Stimulated activated naive CD8-positive, alpha-beta T cell treated with anti-CD3 and anti-CD28 coated beads, Interleukin-15, amount 100 ng/mL, for 72 hours (primary cell): Measurements from ENCODE around the gene LZTS3.
"Not testable (repeated sequence)": the region's sequence is repeated elsewhere in the genome, so short reads cannot be mapped to it uniquely, and the experiment has no call there.

Source experiments
- ATAC-seq: fragments of 150-1000 bp; cut with Tn5 transposase; 2 replicates; pipeline ENCODE4 v1.10.0; 2021; ENCODE audit warnings: mild to moderate bottlenecking, moderate library complexity
- DNase-seq, 2 donors: peaks; one replicate each; pipeline ENCODE4 v3.0.0; 2021 to 2022
- H3K27ac Mint-ChIP-seq, 2 donors: one replicate each; pipeline ENCODE4 v1.8.0; 2022; ENCODE audit warnings: mild to moderate bottlenecking in 2 of 2, mixed read lengths in 2 of 2, moderate library complexity in 2 of 2
- H3K27me3 Mint-ChIP-seq: one replicate; pipeline ENCODE4 v1.8.0; 2022; ENCODE audit warnings: mixed read lengths
- H3K4me1 Mint-ChIP-seq: one replicate; pipeline ENCODE4 v1.8.0; 2022; ENCODE audit warnings: mild to moderate bottlenecking, mixed read lengths
- H3K4me3 Mint-ChIP-seq, 2 donors: one replicate each; pipeline ENCODE4 v1.8.0; 2022; ENCODE audit warnings: mild to moderate bottlenecking in 2 of 2, mixed read lengths in 2 of 2, moderate library complexity in 1 of 2
- H3K9me3 Mint-ChIP-seq, 2 donors: one replicate each; pipeline ENCODE4 v1.8.0; 2022; ENCODE audit warnings: mixed read lengths in 2 of 2

Gene LZTS3

DNA sequence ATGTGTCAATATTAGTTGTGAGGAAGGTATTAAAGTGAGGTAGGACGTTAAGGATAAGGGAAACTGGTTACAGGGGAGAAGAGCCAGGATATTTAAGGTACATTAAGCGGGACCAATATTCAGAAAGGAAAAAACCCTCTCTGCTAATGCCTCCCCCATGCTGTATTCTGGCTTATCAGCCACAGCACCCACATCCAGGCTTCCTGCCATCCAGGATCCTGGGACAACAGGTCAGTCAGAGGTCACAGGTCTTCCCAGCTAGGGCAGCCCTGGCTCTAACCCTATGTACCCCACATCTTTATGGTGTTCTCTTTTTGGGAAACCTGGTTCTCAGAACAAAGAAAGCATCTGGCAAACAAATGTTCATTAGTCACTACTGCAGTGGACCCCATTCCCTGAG lies 25.9 kb upstream of the LZTS3 start:
- Mint-ChIP-seq H3K9me3 (no peaks in the 10 kb centered on the region), H3K4me1 (peaks cover 46% of the 10 kb centered on the region), H3K27ac (peak overlapping the region in 1 of 2 donors; percentile 81), H3K4me3 (no peak overlapping the region), H3K27me3 (no peaks in the 10 kb centered on the region)
- ATAC-seq (no peak), DNase-seq (no peak)

DNA sequence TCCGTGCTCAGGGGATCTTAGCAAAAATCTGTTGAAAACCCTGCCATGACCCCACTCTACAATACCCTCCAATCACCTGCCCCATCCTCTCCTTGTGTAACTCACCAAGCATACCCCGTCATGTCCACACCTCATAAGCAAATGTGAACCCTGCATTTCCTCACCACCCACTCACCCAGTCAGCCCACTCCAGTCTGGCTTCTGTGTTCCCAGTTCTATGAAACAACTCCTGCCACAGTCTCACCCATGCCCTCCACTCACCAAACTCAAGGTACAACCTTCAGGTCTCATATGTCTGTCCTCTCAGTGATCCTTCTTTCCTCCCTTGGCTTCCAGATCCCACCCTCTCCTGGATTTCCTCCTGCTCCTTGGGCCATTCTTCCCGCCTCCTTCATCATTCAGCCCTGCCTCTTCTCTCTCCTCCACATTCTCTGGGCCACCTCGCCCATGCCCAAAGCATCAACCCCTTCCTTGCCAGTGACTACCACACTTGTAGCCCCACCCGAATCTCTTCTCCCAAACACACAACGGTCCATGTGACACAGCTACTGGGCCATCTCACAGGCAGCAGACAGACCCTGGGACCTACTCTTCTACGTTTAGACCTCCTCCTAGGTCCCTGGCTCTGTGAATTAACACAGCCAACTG lies 22.4 kb upstream of the LZTS3 start:
- H3K4me3 Mint-ChIP-seq, result no peak overlapping the region

DNA sequence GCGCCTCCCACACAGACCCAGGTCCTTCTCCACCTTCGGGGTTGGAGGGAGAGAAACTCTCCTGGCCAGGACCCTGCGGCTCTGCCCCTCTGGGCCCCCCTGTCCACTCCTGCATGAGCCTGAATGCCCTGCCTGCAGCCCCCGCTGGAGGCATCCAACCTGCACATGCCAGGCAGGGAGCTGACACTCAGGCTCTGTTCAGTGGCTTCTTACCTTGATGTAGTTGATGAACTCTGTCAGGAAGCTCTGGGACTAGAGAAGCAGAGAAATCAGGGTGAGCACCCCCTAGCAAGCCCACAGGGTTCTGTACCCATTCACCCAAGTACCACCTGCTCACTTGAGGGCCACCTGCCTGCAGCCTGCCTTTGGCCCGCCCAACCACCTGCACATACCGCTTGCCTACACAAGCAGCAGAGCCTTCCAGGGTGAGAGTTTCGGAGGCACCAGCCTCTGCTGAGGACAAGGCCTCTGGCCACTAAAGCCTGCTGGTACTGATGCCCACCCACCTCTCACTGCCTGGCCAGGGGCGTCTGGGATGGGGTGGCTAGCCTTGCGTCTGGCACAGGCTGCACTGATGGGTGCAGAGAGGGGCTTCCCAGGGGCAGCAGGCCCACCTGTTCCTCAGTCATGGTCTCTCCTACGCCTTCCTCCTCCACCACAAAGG lies 21.4 kb upstream of the LZTS3 start:
- Mint-ChIP-seq H3K4me1 (peaks cover 28% of the 10 kb centered on the region), H3K27ac (peak overlapping the region in 1 of 2 donors; percentile 68), H3K4me3 (no peak overlapping the region), H3K9me3 (no peaks in the 10 kb centered on the region), H3K27me3 (no peaks in the 10 kb centered on the region)
- ATAC-seq, result no peak
- DNase-seq, result no peak

More for the DNA sequence above, 22.4 kb upstream of the LZTS3 start:
- peaks cover 29% of the 10 kb centered on the region for H3K4me1 Mint-ChIP-seq
- H3K27ac Mint-ChIP-seq, result peak overlapping the region; percentile 41 to 74
- no peaks in the 10 kb centered on the region for H3K27me3 Mint-ChIP-seq
- no peak for ATAC-seq
- no peak for DNase-seq
- no peaks in the 10 kb centered on the region for H3K9me3 Mint-ChIP-seq

DNA sequence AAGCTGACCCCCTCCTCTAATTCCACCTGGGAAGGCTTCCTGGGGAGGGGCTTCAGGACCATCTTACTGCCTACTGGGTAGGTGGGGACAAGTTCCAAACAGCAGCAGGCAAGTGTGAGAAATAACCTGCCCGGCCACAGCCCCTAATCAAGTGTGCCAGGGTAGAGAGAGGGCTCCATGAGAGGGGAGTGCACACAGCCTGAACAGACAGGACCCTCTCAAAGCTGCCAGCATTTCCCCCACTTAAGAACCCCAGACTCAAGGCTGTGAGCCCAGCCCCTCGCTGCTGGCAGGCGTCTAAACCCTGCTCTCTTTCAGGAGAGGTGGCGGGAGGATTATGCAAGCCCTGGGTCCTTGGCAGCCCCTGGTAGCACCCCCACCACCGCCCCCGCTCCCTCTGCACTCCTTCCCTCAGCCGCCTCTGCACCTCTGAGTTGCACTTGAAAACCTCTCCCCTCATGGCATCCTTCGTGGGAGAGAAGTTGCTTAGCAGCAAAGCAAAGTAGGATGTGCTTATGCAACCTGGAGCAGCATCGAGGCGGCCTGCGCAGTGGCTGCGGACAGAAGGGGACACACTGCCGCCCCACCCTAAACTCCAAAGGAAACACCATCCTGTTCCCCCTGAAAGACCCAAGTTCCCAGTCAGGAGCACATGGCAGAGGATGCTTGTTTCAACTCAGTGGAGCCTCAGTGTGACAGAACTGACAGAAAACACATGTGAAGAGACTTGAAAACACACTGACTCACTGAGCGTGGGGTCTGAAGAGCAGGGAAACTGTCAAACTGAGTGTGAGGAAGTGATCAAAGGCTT lies 20.7 kb upstream of the LZTS3 start:
- H3K4me3 Mint-ChIP-seq, result no peak overlapping the region
- H3K4me1 Mint-ChIP-seq, result peaks cover 28% of the 10 kb centered on the region
- H3K27me3 Mint-ChIP-seq, result no peaks in the 10 kb centered on the region
- H3K27ac Mint-ChIP-seq, result no peak overlapping the region
- H3K9me3 Mint-ChIP-seq, result no peaks in the 10 kb centered on the region
- ATAC-seq (no peak), DNase-seq (no peak)

DNA sequence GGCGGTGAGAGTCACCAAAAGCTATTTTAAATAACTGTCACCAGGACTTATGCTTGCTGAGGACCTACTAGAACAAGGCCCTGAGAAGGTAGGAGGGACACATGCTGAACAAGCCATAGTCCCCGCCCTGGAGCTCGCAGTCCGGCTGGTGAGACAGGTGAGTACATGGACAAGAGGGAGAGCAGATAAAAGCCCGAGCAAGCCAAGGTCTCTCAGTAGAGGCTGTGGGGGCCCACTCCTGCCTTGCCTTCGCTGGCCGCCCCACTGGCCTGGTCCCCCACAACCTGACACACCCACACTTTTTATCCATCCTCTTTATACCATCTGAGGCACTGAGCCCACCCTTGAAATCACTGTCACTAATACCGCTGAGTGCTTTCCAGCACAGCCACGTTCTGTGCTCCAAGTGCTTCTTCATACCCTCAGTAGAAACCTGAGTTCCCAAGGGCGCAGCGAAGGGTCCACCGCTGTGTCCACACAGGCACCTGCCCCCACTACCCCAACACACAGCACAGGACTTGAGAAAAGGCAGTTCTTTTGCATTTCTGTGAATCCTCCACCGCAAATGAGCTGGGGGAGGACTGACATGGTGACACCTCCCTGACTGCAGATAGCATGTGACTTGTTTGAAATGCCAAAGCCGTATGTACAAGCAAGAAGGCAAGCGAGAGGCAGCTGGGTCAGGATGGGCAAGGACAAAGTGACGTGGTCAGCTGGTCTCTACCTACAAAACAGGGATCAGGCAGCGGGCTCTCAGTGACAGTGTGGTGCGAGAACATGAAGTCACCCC lies 19.1 kb upstream of the LZTS3 start:
- H3K4me1 Mint-ChIP-seq, result peaks cover 28% of the 10 kb centered on the region
- H3K27me3 Mint-ChIP-seq, result no peaks in the 10 kb centered on the region
- no peaks in the 10 kb centered on the region for H3K9me3 Mint-ChIP-seq
- no peak overlapping the region for H3K4me3 Mint-ChIP-seq
- H3K27ac Mint-ChIP-seq, result peak overlapping the region in 1 of 2 donors; percentile 38
- ATAC-seq (no peak), DNase-seq (no peak)

DNA sequence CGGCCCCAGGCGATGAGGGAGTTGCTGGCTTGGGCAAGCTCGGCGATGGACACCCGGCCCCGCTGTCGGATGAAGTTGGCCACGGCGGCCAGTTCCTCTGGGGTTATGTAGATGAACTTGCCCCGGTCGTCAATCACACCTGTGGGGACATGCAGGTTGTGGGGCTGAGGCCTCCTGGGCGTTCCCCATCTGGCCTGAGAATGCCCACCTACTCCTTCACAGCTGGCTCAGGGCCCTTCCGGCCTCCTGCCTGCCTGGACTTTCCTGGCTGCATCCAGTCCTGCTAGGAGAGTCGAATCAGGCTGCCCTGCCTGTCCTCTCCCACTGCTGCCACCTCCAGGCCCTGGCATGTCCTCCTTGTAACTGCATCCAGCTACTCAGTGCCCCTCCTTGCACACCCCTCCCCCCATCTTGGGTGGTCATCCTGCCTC lies 17.3 kb upstream of the LZTS3 start:
- H3K9me3 Mint-ChIP-seq, result no peaks in the 10 kb centered on the region
- H3K4me1 Mint-ChIP-seq, result peaks cover 21% of the 10 kb centered on the region
- H3K4me3 Mint-ChIP-seq, result no peak overlapping the region
- ATAC-seq (no peak), DNase-seq (no peak)
- H3K27ac Mint-ChIP-seq, result no peak overlapping the region
- no peaks in the 10 kb centered on the region for H3K27me3 Mint-ChIP-seq

DNA sequence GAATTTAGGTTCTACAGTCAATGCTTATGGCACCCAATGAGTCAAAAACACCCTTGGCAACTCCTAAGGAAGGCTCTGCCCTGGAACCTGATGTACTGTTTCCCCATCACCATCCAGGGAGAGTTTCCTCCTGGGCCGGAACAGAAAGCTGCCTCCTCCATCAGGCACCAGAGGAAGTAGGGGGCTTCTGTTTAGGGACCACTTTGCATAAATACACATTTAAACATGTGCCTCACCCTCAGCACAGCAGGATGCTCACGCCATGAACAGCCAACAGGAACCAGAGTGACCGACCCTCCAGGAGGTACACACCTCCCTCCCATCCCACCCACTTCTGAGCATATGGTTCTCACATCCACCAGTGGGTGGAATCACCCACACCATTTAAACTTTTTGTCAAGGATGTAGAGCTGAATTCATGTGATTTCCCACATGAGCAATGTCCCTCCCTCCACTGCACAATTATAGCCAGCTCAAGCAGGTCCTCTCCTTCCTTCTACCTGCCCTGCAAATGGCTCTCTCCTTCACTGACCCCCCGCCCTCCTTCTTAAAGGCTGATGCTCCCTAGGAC lies 16.3 kb upstream of the LZTS3 start:
- DNase-seq (no peak), ATAC-seq (no peak)
- Mint-ChIP-seq H3K9me3 (no peaks in the 10 kb centered on the region), H3K4me1 (peaks cover 11% of the 10 kb centered on the region), H3K4me3 (no peak overlapping the region), H3K27me3 (no peaks in the 10 kb centered on the region), H3K27ac (peak overlapping the region; percentile 1)

DNA sequence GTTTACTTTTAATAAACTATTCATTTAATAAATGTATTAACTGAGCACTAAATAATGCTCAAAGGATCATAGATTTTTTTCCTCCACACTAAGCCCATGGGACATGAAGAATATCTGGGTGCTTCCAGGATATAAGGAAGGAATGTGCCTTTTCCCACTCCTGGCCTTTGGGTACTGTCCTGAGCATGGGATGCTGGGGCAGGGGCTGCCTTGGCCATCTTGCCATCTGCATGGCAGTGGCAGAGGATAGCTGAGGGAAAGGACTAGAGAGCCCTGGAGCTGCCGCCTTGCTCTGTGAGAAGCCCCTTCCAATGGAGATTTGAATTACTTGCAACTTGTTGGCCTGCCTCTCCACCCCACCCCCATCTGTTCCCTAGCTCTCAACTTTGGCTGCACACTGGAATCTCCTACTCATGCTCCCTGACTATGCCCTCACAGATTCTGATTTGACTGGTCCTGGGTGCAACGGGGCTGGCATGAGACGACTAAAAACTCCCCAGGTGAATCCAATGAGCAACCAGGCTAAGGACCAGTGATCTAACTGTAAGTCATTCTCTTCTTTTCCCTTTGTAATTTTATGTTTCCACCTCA lies 15.6 kb upstream of the LZTS3 start:
- Mint-ChIP-seq H3K4me1 (peaks cover 5% of the 10 kb centered on the region), H3K27me3 (no peaks in the 10 kb centered on the region), H3K27ac (peak overlapping the region in 1 of 2 donors; percentile 17), H3K9me3 (no peaks in the 10 kb centered on the region), H3K4me3 (no peak overlapping the region)
- ATAC-seq (no peak), DNase-seq (no peak)

DNA sequence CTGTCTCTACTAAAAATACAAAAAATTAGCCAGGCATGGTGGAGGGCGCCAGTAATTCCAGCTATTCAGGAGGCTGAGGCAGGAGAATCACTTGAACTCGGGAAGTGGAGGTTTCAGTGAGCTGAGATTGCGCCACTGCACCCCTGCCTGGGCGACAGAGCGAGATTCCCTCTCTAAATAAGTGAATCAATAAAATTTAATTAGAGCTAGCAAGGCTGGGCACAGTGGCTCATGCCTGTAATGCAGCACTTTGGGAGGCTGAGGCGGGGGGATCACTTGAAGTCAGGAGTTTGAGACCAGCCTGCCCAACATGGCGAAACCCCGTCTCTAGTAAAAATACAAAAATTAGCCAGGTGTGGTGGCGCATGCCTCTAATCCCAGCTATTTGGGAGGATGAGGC lies 14.5 kb upstream of the LZTS3 start:
- not testable (repeated sequence) for DNase-seq, H3K27me3 Mint-ChIP-seq, H3K4me1 Mint-ChIP-seq, H3K9me3 Mint-ChIP-seq, H3K4me3 Mint-ChIP-seq, ATAC-seq
- H3K27ac Mint-ChIP-seq, result peak overlapping the region in 1 of 2 donors; percentile 28

DNA sequence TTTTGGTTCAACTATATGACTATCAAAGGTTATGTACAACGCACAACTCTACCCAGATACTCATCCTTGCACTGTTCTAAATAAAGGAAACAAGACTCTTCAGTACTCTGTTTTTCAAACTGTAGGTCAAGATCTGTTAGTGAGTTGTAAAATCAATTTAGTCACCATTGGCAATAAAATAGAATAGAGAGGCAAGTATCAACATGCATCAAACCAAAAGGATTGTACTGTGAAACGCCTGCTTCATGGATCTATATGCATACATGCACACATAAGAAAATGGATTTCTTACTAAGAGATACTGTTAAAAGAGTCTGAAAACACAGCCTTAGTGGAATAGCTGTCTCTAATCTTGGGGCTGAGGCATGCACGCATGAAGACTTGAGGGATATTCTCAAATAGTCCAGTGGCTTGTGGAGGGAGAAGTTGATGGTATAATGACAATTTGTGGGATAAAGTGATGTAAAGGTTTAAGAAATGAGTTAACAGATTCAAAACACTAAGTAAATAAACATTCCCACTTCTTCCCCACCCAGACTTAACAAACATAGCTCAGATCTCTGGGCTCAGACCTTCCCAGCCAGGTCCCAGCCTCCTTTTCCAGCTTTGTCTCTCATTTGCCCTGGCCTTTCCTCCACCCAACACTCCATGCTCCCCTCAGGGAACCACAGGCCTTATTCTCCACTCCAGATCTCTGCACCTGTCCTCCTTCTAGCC lies 10.7 kb upstream of the LZTS3 start:
- H3K9me3 Mint-ChIP-seq, result no peaks in the 10 kb centered on the region
- H3K4me3 Mint-ChIP-seq, result no peak overlapping the region
- no peaks in the 10 kb centered on the region for H3K27me3 Mint-ChIP-seq
- no peaks in the 10 kb centered on the region for H3K4me1 Mint-ChIP-seq
- DNase-seq, result no peak
- H3K27ac Mint-ChIP-seq, result no peak overlapping the region
- ATAC-seq, result no peak

DNA sequence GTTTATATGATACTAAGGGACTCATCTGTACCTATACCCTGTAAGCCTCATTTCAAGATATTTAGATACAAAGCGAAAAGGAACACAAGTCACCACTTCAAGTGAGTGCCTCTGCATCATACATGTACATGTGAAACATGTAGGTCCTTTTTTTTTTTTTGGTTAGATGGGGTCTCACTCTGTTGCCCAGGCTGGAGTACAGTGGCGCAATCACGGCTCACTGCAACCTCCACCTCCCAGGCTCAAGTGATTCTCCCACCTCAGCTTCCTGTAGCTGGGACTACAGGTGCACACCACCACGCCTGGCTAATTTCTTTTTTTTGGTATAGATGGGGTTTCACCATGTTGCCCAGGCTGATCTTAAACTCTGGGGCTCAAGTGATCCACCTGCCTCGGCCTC lies 9.1 kb upstream of the LZTS3 start:
- H3K27me3 Mint-ChIP-seq, H3K4me1 Mint-ChIP-seq, H3K9me3 Mint-ChIP-seq, H3K4me3 Mint-ChIP-seq, H3K27ac Mint-ChIP-seq, ATAC-seq, DNase-seq: not testable (repeated sequence)

DNA sequence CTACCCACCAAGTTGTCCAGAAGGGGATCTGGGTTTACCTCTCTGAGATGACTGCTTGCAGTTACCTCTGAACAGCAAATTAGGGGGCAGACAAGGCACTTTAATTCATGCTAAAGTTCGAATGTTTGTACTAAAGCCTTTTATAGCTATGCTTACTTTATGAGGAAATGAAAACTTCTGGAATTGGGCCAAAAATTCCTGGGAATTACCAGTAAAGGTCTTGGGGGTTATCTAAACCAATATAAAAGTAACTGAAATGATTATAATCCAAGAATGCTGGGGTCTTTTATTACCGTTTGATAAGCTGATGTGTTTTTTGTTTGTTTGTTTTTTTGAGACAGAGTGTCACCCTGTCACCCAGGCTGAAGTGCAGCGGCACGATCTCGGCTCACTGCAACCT lies 7.9 kb upstream of the LZTS3 start:
- Mint-ChIP-seq H3K4me1 (no peaks in the 10 kb centered on the region), H3K27me3 (no peaks in the 10 kb centered on the region), H3K9me3 (no peaks in the 10 kb centered on the region), H3K4me3 (no peak overlapping the region), H3K27ac (no peak overlapping the region)
- DNase-seq, result no peak
- ATAC-seq, result no peak

DNA sequence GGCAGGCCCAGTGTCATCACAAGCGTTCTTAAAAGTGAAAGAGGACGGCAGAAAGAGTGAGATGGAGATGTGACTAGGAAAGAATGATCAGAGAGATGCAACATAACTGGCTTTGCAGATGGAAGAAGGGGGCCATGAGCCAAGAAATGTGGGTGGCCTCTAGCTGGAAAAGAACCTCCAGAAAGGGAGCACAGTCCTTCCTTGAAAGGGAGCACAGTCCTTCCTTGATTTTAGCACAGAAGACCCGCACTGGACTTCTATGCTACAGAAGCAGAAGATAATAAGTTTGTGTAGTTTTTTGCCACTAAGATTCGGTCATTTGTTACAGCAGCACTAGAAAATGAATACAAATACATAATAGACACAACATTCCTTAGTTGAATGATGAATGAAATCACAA lies 7.0 kb upstream of the LZTS3 start:
- no peaks in the 10 kb centered on the region for H3K4me1 Mint-ChIP-seq
- DNase-seq (no peak), ATAC-seq (no peak)
- H3K4me3 Mint-ChIP-seq, result no peak overlapping the region
- H3K27ac Mint-ChIP-seq, result no peak overlapping the region
- H3K9me3 Mint-ChIP-seq, result no peaks in the 10 kb centered on the region
- H3K27me3 Mint-ChIP-seq, result peaks cover 7% of the 10 kb centered on the region

DNA sequence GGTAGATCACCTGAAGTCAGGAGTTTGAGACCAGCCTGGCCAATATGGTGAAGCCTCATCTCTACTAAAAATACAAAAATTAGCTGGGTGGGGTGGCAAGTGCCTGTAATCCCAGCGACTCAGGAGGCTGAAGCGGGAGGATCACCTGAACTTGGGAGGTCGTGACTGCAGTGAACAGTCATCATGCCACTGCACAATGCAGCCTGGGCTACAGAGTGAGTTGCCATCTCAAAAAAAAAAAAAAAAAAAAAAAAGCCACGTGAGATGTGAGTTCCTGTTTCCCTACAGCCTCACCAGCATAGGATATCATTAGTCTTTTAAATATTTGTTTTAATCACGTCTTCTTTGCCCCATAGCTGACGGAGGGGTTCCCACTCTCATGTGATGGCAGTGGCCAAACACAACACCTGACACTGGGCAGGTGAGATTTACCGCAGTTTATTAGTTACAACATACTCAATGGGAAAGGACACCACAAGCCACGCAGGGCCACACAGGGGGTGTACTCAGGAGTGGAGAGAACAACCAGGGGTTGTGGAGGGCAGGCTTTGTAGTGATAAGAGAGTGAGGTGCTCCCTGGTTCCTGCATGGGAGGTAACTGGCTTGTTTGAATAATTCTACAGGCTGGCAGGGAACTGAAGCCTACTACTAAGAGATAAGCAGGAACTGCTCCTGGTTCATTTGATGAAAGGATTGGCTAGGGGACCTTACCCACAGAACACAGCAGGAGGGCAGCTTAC lies 4.6 kb upstream of the LZTS3 start:
- no peak for ATAC-seq
- Mint-ChIP-seq H3K4me3 (no peak overlapping the region), H3K9me3 (no peaks in the 10 kb centered on the region), H3K27me3 (peaks cover 24% of the 10 kb centered on the region), H3K4me1 (peaks cover 14% of the 10 kb centered on the region), H3K27ac (no peak overlapping the region)
- DNase-seq, result no peak
